Gastrocnemius medialis (tissue), 4 donors: ENCODE results near the gene GAS7.

Experiments used
- CTCF ChIP-seq, 5 experiments: fragments of 450-650 bp in 3 of 5; fragments of 200-600 bp in 2 of 5; sonication (generic) in 2 of 5; IDR thresholded peaks in 4 of 5; conservative IDR thresholded peaks in 1 of 5; 1 replicate in 4 of 5; 2 replicates in 1 of 5; pipeline ENCODE4 v1.5.1; 2016 to 2019; ENCODE audit warnings: antibody characterized with exemption in 5 of 5, mild to moderate bottlenecking in 3 of 5, moderate library complexity in 3 of 5
- POLR2A ChIP-seq, 2 donors: fragments of 450-650 bp; IDR thresholded peaks; one replicate each; pipeline ENCODE4 v1.6.1; 2017; ENCODE audit warnings: antibody characterized with exemption in 2 of 2, mild to moderate bottlenecking in 2 of 2, moderate library complexity in 2 of 2

- no peak for TF ChIP-seq CTCF (IDR thresholded peaks at IDR 0.05 in 4 of 5, conservative IDR thresholded peaks at IDR 0.05 in 1 of 5)
- TF ChIP-seq POLR2A (IDR thresholded peaks at IDR 0.05): no peak
Measured at GRCh38 chr17:10224582-10225195, 26.3 kb upstream of the GAS7 start.
